SK-N-SH treated with all-trans-retinoic acid at 6 μM for 48 hours (cell line): Measurements from ENCODE around the gene SEC24C.
"Not testable (repeated sequence)": the region's sequence is repeated elsewhere in the genome, so short reads cannot be mapped to it uniquely, and the experiment has no call there.

ENCODE experiments used
- ATAC-seq: fragments of 200-7000 bp; cut with Tn5 transposase; 3 replicates; pipeline ENCODE4 v1.9.1; 2020; ENCODE audit warnings: mild to moderate bottlenecking, moderate library complexity
- ARNTL ChIP-seq: fragments of 450-650 bp; formaldehyde crosslinking; IDR thresholded peaks from 2 replicates; pipeline ENCODE4 v1.5.0; 2020; ENCODE audit warnings: low read depth, mild to moderate bottlenecking, moderate library complexity, borderline replicate concordance
- BACH2 ChIP-seq: fragments of 250-450 bp; sonication (Bioruptor Pico); IDR thresholded peaks from 2 replicates; pipeline ENCODE4 v1.9.0; 2021; ENCODE audit warnings: mild to moderate bottlenecking, borderline replicate concordance
- CREB5 ChIP-seq: fragments of 250-450 bp; sonication (Bioruptor Pico); IDR thresholded peaks from 2 replicates; pipeline ENCODE4 v1.5.1; 2020; ENCODE audit warnings: low read depth, mild to moderate bottlenecking, moderate library complexity
- CSDC2 ChIP-seq: fragments of 250-450 bp; sonication (Bioruptor Pico); IDR thresholded peaks from 2 replicates; pipeline ENCODE4 v1.5.0; 2020; ENCODE audit warnings: mild to moderate bottlenecking, moderate library complexity
- ESRRG ChIP-seq: fragments of 250-450 bp; sonication (Bioruptor Pico); IDR thresholded peaks from 2 replicates; pipeline ENCODE4 v1.6.1; 2021; ENCODE audit warnings: mild to moderate bottlenecking
- GLIS3 ChIP-seq: fragments of 250-450 bp; sonication (Bioruptor Pico); IDR thresholded peaks from 2 replicates; pipeline ENCODE4 v1.5.0; 2020; ENCODE audit warnings: mild to moderate bottlenecking, moderate library complexity
- ISL1 ChIP-seq: fragments of 250-450 bp; sonication (Bioruptor Pico); IDR thresholded peaks from 2 replicates; pipeline ENCODE4 v2.1.2; 2022; ENCODE audit warnings: mild to moderate bottlenecking, moderate library complexity
- OSR1 ChIP-seq: fragments of 250-450 bp; sonication (Bioruptor Pico); IDR thresholded peaks from 2 replicates; pipeline ENCODE4 v1.8.0; 2022; ENCODE audit warnings: moderate library complexity, mild to moderate bottlenecking, inconsistent platforms
- POU6F1 ChIP-seq: fragments of 250-450 bp; sonication (Bioruptor Pico); IDR thresholded peaks from 2 replicates; pipeline ENCODE4 v1.8.0; 2021; ENCODE audit warnings: low read depth, mild to moderate bottlenecking, moderate library complexity, borderline replicate concordance
- PPARA ChIP-seq: fragments of 250-450 bp; sonication (Bioruptor Pico); IDR thresholded peaks from 2 replicates; pipeline ENCODE4 v1.5.0; 2020; ENCODE audit warnings: mild to moderate bottlenecking, borderline replicate concordance
- RARB ChIP-seq: fragments of 250-450 bp; sonication (Bioruptor Pico); IDR thresholded peaks from 2 replicates; pipeline ENCODE4 v1.8.0; 2021; ENCODE audit warnings: mild to moderate bottlenecking, moderate library complexity
- SNAI2 ChIP-seq: fragments of 250-450 bp; sonication (Bioruptor Pico); IDR thresholded peaks from 2 replicates; pipeline ENCODE4 v1.5.0; 2020; ENCODE audit warnings: mild to moderate bottlenecking, moderate library complexity
- TCF4 ChIP-seq: fragments of 250-450 bp; sonication (Bioruptor Pico); IDR thresholded peaks from 2 replicates; pipeline ENCODE4 v1.8.0; 2021; ENCODE audit warnings: mild to moderate bottlenecking, moderate library complexity, borderline replicate concordance
- TOX ChIP-seq: fragments of 250-450 bp; sonication (Bioruptor Pico); IDR thresholded peaks from 2 replicates; pipeline ENCODE4 v1.8.0; 2021; ENCODE audit warnings: mild to moderate bottlenecking, moderate library complexity, borderline replicate concordance
- ZC3H10 ChIP-seq: fragments of 250-450 bp; sonication (Bioruptor Pico); IDR thresholded peaks from 2 replicates; pipeline ENCODE4 v1.5.1; 2021; ENCODE audit warnings: mild to moderate bottlenecking, moderate library complexity
- ZFP3 ChIP-seq: fragments of 250-450 bp; sonication (Bioruptor Pico); IDR thresholded peaks from 2 replicates; pipeline ENCODE4 v1.5.0; 2020; ENCODE audit warnings: mild to moderate bottlenecking, moderate library complexity
- ZFP30 ChIP-seq: fragments of 450-650 bp; formaldehyde crosslinking; IDR thresholded peaks from 2 replicates; pipeline ENCODE4 v1.5.0; 2022; ENCODE audit warnings: mild to moderate bottlenecking, moderate library complexity
- ZNF565 ChIP-seq: fragments of 450-650 bp; formaldehyde crosslinking; conservative IDR thresholded peaks from 2 replicates; pipeline ENCODE4 v1.5.0; 2020; ENCODE audit warnings: low read depth, mild to moderate bottlenecking, moderate library complexity
- ZNF8 ChIP-seq: fragments of 450-650 bp; formaldehyde crosslinking; IDR thresholded peaks from 2 replicates; pipeline ENCODE4 v1.5.0; 2020; ENCODE audit warnings: mild to moderate bottlenecking, moderate library complexity
- TF ChIP-seq, protein P1 (sequence below): fragments of 250-450 bp; sonication (Bioruptor Pico); IDR thresholded peaks from 2 replicates; pipeline ENCODE4 v1.8.0; 2020; ENCODE audit warnings: mild to moderate bottlenecking, moderate library complexity, borderline replicate concordance
- TF ChIP-seq, protein P2 (sequence below): fragments of 250-450 bp; sonication (Bioruptor Pico); IDR thresholded peaks from 2 replicates; pipeline ENCODE4 v1.5.0; 2020; ENCODE audit warnings: mild to moderate bottlenecking, moderate library complexity
- TF ChIP-seq, protein P3 (sequence below): fragments of 250-450 bp; sonication (Bioruptor Pico); IDR thresholded peaks from 2 replicates; pipeline ENCODE4 v1.5.1; 2021; ENCODE audit warnings: mild to moderate bottlenecking, moderate library complexity

Gene SEC24C

GRCh38 chr10:73716251-73716650 is 27.9 kb upstream of the SEC24C start:
- ATAC-seq: no peak
- TF ChIP-seq, protein P1, sequence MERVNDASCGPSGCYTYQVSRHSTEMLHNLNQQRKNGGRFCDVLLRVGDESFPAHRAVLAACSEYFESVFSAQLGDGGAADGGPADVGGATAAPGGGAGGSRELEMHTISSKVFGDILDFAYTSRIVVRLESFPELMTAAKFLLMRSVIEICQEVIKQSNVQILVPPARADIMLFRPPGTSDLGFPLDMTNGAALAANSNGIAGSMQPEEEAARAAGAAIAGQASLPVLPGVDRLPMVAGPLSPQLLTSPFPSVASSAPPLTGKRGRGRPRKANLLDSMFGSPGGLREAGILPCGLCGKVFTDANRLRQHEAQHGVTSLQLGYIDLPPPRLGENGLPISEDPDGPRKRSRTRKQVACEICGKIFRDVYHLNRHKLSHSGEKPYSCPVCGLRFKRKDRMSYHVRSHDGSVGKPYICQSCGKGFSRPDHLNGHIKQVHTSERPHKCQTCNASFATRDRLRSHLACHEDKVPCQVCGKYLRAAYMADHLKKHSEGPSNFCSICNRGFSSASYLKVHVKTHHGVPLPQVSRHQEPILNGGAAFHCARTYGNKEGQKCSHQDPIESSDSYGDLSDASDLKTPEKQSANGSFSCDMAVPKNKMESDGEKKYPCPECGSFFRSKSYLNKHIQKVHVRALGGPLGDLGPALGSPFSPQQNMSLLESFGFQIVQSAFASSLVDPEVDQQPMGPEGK (CRISPR knock-in tag): no peak
- TF ChIP-seq RARB (no peak), CREB5 (CRISPR knock-in tag) (no peak), GLIS3 (CRISPR knock-in tag) (no peak), POU6F1 (CRISPR knock-in tag) (no peak), CSDC2 (no peak), ZC3H10 (CRISPR knock-in tag) (no peak), TOX (CRISPR knock-in tag) (no peak), ISL1 (CRISPR knock-in tag) (no peak), ZNF565 (no peak), ZFP3 (CRISPR knock-in tag) (no peak), ZNF8 (CRISPR knock-in tag) (no peak), ESRRG (CRISPR knock-in tag) (no peak)
- TF ChIP-seq, protein P2, sequence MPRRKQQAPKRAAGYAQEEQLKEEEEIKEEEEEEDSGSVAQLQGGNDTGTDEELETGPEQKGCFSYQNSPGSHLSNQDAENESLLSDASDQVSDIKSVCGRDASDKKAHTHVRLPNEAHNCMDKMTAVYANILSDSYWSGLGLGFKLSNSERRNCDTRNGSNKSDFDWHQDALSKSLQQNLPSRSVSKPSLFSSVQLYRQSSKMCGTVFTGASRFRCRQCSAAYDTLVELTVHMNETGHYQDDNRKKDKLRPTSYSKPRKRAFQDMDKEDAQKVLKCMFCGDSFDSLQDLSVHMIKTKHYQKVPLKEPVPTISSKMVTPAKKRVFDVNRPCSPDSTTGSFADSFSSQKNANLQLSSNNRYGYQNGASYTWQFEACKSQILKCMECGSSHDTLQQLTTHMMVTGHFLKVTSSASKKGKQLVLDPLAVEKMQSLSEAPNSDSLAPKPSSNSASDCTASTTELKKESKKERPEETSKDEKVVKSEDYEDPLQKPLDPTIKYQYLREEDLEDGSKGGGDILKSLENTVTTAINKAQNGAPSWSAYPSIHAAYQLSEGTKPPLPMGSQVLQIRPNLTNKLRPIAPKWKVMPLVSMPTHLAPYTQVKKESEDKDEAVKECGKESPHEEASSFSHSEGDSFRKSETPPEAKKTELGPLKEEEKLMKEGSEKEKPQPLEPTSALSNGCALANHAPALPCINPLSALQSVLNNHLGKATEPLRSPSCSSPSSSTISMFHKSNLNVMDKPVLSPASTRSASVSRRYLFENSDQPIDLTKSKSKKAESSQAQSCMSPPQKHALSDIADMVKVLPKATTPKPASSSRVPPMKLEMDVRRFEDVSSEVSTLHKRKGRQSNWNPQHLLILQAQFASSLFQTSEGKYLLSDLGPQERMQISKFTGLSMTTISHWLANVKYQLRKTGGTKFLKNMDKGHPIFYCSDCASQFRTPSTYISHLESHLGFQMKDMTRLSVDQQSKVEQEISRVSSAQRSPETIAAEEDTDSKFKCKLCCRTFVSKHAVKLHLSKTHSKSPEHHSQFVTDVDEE: no peak
- TF ChIP-seq, protein P3, sequence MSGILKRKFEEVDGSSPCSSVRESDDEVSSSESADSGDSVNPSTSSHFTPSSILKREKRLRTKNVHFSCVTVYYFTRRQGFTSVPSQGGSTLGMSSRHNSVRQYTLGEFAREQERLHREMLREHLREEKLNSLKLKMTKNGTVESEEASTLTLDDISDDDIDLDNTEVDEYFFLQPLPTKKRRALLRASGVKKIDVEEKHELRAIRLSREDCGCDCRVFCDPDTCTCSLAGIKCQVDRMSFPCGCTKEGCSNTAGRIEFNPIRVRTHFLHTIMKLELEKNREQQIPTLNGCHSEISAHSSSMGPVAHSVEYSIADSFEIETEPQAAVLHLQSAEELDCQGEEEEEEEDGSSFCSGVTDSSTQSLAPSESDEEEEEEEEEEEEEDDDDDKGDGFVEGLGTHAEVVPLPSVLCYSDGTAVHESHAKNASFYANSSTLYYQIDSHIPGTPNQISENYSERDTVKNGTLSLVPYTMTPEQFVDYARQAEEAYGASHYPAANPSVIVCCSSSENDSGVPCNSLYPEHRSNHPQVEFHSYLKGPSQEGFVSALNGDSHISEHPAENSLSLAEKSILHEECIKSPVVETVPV (CRISPR knock-in tag): no peak

DNA sequence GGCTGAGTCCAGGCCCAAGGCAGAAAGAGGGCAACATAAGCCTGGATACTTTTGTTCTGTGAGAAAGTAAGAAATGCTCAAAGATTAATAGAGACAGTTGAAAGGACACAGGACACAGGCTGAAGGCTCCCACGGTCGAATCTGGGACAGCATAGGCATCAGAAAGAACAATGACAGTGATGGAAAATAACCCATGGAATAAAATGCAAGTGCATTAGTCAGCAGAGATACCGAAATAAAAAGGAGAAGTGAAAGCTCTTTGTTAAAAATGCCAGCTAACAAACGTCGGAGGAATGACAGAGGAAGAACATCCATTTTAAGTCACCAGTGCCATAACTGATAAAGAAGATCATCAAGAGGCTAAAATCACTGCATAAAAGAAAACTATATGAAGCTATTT is 26.6 kb upstream of the SEC24C start:
- TF ChIP-seq ISL1 (CRISPR knock-in tag) (no peak), PPARA (CRISPR knock-in tag) (no peak), BACH2 (CRISPR knock-in tag) (no peak), ZFP30 (CRISPR knock-in tag) (no peak), ESRRG (CRISPR knock-in tag) (no peak), ARNTL (CRISPR knock-in tag) (no peak), CREB5 (CRISPR knock-in tag) (no peak), RARB (no peak), CSDC2 (no peak), SNAI2 (CRISPR knock-in tag) (no peak), ZC3H10 (CRISPR knock-in tag) (no peak), TOX (CRISPR knock-in tag) (no peak), OSR1 (CRISPR knock-in tag) (no peak), GLIS3 (CRISPR knock-in tag) (no peak), ZNF565 (no peak), TCF4 (CRISPR knock-in tag) (no peak)
- TF ChIP-seq, protein P1 (CRISPR knock-in tag): no peak
- ATAC-seq: no peak

- not testable (repeated sequence) for ATAC-seq
Observed at GRCh38 chr10:73720561-73720960, 23.6 kb upstream of the SEC24C start.
